ENCODE data around the gene GNAO1.

Gene GNAO1

GRCh38 chr16:56191156-56191815 is at the start of gene GNAO1:
Gene GNAO1, plus strand, starts transcription at chr16:56191489. Its CDS starts 747 bp downstream, at chr16:56192236.
- peak; percentile 64 for DNase-seq

DNA sequence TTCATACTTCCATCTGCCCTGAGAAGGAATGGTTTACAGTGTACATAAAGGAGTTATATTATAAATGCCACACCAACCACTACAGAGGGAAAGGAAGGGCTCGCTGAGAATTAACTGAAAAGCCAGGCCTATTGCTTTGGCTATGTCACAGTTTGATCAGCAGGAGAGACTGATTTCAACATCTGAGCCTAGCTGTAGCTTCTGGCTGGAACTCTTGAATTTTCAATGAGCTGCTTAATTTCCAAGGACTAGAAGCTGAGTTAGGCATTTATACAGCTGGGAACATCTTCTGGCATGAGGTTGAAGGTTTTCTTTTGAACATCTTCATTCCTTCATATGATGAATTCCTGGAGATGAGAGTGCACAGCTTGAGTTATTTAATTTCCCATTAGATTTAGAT is 47.6 kb upstream of the GNAO1 start:
- no peak for DNase-seq

- DNase-seq: no peak
Measured at GRCh38 chr16:56145369-56145768, 45.9 kb upstream of the GNAO1 start.

DNA sequence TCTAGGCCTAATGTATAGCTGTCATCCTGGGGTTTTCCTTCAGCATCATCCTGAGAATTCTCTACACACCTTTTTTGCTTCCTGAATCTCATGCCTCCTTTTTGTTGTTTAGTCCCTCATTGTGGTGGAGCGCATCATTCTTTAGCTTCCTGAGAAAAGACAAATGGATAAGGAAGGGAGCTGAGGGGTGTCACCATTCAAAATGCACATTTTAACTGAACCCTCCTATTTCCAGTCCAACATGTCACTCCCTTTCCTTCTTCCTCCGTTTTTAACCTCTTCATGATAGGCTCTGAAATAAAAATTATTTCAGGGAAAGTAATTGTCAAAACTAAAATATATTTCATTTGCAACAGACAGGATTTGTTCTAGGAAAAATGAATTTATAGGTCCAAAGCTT is 39.7 kb upstream of the GNAO1 start:
- no peak for DNase-seq

DNA sequence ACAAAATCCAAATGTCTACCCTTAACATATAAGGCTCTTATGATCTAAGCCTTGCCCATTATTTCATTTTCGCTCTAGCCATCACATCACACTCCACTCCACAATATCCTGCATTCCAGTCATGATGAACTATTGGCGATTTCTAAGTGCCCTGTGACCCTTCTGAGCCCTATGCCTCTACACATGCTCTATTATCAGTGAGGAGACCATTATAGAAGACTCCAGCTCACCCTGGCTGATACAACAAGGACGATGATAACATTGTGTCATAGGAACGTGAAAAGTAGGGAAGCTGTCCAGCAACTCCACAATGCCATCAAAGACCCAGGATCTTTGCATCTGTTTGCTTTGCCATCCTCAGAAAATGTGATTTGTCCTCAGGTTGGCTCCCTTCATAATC is 29.6 kb upstream of the GNAO1 start:
- DNase-seq: no peak

DNA sequence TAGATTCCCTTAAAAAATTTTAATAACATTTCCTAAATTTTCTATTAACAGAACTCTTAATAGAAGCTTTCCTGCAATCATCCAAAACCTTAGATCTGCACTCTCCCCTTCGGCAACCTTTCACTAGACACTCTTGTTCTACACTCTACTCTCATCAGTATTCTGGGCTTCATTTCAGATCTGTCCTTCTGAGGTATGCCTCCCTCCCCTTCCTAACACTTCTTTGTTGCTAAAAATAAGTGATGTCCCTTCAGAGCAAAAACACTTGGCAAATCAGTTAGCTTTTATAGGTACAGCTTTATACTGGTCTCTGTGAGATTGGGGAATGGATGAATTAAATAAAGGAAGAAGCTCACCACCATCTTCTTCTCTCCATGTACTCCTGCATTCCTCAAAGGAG is 28.2 kb upstream of the GNAO1 start:
- DNase-seq: no peak

DNA sequence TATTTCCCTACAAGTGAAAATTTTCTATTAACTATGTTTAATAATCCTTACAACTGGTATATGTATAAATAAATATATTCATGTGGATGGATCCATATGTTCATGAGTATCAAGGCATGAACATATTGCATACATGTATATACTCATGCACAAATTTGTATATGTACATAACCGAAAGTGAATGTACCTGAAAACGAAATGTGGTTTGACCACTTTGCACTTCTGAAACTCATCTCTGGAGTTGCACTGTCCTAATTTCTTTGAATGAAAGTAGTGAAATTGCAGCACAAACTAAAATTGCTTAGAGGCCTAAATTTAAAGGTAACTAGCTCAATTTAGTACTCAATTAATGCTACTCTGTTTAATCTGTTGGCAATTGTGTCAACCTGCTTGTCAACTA is 27.4 kb upstream of the GNAO1 start:
- no peak for DNase-seq

GRCh38 chr16:56164636-56165035 is 26.7 kb upstream of the GNAO1 start:
- no peak for DNase-seq

DNA sequence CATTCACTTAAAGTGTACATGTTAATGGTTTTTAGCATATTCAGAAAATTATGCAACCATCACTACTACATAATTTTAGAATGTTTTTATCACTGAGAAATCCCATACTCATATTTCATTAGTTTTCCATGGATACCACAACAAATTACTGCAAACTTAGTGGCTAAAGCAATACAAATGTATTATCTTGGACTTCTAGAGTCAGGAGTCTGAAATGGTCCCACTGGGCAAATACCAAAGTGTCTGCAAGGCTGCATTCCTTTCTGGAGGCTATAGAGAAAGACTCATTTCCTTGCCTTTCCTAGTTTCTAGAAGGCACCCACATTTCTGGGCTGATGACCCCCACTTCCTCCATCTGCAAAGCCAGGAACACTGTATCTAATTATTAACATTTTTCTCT is 16.9 kb upstream of the GNAO1 start:
- no peak for DNase-seq

GRCh38 chr16:56181401-56181800 is 9.9 kb upstream of the GNAO1 start:
- no peak for DNase-seq

- DNase-seq: no peak
Measured at GRCh38 chr16:56183266-56183665, 8.0 kb upstream of the GNAO1 start.

- no peak for DNase-seq
Measured at GRCh38 chr16:56190048-56190676, 1.1 kb upstream of the GNAO1 start.

GRCh38 chr16:56190677-56191155 is 573 bp upstream of the GNAO1 start:
- DNase-seq: no peak

GRCh38 chr16:56191835-56192634 is 746 bp downstream of the GNAO1 start:
- no peak for DNase-seq

DNA sequence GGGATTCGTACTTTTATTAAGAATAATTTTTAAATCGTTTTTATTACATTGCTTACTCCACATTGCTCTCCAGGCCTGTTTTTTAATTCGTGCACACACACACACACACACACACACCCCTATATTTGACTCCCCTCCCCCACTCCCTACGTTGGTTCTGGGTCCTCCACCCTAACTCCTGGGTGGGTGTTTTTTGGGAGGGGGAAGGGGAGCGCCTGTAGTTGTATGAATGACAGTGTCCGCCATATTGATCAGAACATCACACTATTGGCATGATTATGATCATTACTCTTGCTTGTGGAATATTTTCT is 1.3 kb downstream of the GNAO1 start:
- no peak for DNase-seq

DNA sequence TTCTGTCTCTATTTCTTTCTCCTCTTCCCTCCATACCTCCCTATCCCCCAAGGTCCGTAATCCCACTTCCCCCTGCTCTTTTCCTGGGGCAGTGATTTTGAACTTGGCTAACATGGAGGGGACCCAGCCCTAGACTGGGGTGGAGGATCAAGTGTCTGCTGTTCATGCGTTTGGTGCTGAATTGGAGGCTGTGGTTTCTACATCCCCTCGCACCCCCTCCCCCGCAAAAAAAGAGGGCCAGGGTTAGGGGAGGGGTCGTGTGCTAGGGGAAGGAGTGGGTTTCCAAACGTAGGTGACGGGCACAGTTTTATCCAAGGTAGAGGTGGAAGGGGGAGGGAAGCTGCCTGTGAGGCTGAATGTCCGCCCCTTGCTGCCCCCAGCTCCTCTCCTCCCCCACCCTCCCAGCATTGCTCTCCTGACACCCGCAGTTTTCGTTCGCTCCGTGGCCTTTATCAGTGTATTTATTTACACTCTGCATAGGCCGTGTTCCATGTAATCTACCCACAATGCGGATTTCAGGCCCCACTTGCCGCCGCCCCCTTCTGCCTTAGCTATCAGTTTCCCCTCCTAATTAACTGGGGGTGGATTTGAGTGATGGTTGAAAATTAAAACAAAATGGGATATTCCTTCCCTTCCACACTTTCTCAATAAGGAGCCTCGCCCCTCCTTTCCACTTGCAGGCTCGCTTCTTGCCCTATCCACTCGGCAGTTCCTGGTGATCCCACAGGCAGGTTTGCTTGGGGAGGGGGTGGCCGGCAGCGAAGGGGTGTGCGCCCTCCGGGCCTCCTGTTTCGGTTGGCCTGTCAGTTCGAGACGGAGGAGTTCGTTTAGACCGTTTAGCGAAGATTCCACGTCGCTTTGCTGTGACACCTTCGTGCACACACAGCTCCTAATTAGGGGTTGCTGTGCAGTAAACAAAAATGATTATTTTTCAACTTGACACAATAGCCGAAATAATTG is 2.0 kb downstream of the GNAO1 start:
- no peak for DNase-seq

GRCh38 chr16:56193951-56194726 is 2.9 kb downstream of the GNAO1 start:
- peak; percentile 80 for DNase-seq

DNA sequence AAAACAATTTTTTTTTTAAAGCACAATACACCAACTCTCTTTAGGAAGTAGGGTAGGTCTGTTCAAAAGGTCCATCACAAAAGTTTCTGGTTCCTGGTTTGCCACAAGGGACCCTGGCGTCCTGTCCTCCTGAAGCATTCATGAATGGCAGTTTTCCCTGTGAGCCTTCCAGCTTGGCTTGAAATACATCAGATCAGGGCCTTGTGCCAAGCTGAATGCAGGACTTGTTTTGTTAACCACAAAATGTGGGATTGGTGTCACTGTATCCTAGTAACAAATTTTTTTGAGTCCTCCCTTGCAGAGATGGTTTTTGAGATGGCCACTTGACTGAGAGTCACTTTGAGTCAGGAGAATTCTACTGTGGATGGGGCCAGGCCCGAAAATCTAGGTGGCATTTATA is 3.9 kb downstream of the GNAO1 start:
- no peak for DNase-seq

- DNase-seq: no peak
Measured at GRCh38 chr16:56196381-56196780, 5.1 kb downstream of the GNAO1 start.

- no peak for DNase-seq
Measured at GRCh38 chr16:56197192-56197992, 6.1 kb downstream of the GNAO1 start.

Data from DMS 273 treated with DMSO at 0.1 percent for 48 hours (cell line).